WTC11 (cell line): Measurements from ENCODE around the gene EP400. TPM values are rescaled to one million over a fixed set of nuclear protein-coding genes. Genes with fewer than 3 reads are reported as not detected.
A peak's percentile ranks its signal among the peaks of the same experiment; 100 is the strongest.

ENCODE experiments used
- ATAC-seq: fragments of 200-7000 bp; cut with Tn5 transposase; 2 replicates; pipeline ENCODE4 v1.10.0; 2021; ENCODE audit warnings: mild to moderate bottlenecking, moderate library complexity
- CTCF ChIA-PET: fragments of 300-600 bp; sonication (Branson Sonifier 250); formaldehyde crosslinking; loops from one replicate; lab custom pipeline; 2021; ENCODE audit warnings: antibody characterized with exemption; lab: Charles Lee
- POLR2A ChIA-PET: fragments of 350-600 bp; sonication (Branson Sonifier 250); formaldehyde crosslinking; loops from one replicate; lab custom pipeline; 2021; ENCODE audit warnings: antibody characterized with exemption; lab: Charles Lee
- DNase-seq: peaks from one replicate; pipeline ENCODE4 v3.0.0; 2021; ENCODE audit warnings: low spot score
- H3K27ac Mint-ChIP-seq: 2 replicates; pipeline ENCODE4 v1.8.0; 2021; ENCODE audit warnings: mixed read lengths
- H3K27me3 Mint-ChIP-seq: 2 replicates; pipeline ENCODE4 v1.8.0; 2021; ENCODE audit warnings: low read depth, mild to moderate bottlenecking, moderate library complexity, mixed read lengths
- H3K36me3 Mint-ChIP-seq: 2 replicates; pipeline ENCODE4 v1.8.0; 2021; ENCODE audit warnings: mixed read lengths
- H3K4me1 Mint-ChIP-seq: 2 replicates; pipeline ENCODE4 v1.8.0; 2022; ENCODE audit warnings: mixed read lengths
- H3K4me3 Mint-ChIP-seq: 2 replicates; pipeline ENCODE4 v1.8.0; 2021; ENCODE audit warnings: mild to moderate bottlenecking, moderate library complexity, mixed read lengths
- H3K9me3 Mint-ChIP-seq: 2 replicates; pipeline ENCODE4 v1.8.0; 2021; ENCODE audit warnings: mixed read lengths
- AR ChIP-seq: fragments of 250-450 bp; sonication (Bioruptor Pico); IDR thresholded peaks from 2 replicates; pipeline ENCODE4 v1.9.0; 2021; ENCODE audit warnings: mild to moderate bottlenecking
- ATF6 ChIP-seq: sonication (generic); formaldehyde crosslinking; IDR thresholded peaks from 2 replicates; pipeline ENCODE4 v1.8.1; 2023; ENCODE audit warnings: mild to moderate bottlenecking, missing genetic modification reagents
- CTCF ChIP-seq: fragments of 200-600 bp; IDR thresholded peaks from 2 replicates; pipeline ENCODE4 v1.8.0; 2022; ENCODE audit warnings: antibody characterized with exemption
- E2F5 ChIP-seq: sonication (generic); formaldehyde crosslinking; IDR thresholded peaks from 2 replicates; pipeline ENCODE4 v1.8.1; 2022; ENCODE audit warnings: mild to moderate bottlenecking, moderate library complexity, missing genetic modification reagents
- EMX1 ChIP-seq: fragments of 250-450 bp; sonication (Bioruptor Pico); IDR thresholded peaks from 2 replicates; pipeline ENCODE4 v1.8.0; 2021; ENCODE audit warnings: mild to moderate bottlenecking
- FOXK1 ChIP-seq: sonication (generic); formaldehyde crosslinking; IDR thresholded peaks from 2 replicates; pipeline ENCODE4 v1.8.0; 2022; ENCODE audit warnings: mild to moderate bottlenecking, moderate library complexity, missing genetic modification reagents
- FOXP1 ChIP-seq: sonication (generic); formaldehyde crosslinking; IDR thresholded peaks from 2 replicates; pipeline ENCODE4 v1.8.0; 2022; ENCODE audit warnings: missing genetic modification reagents, mild to moderate bottlenecking, moderate library complexity, borderline replicate concordance
- FOXP4 ChIP-seq: sonication (generic); formaldehyde crosslinking; IDR thresholded peaks from 2 replicates; pipeline ENCODE4 v1.8.0; 2022; ENCODE audit warnings: mild to moderate bottlenecking, missing genetic modification reagents
- IRF2 ChIP-seq: sonication (generic); formaldehyde crosslinking; IDR thresholded peaks from 2 replicates; pipeline ENCODE4 v1.8.0; 2022; ENCODE audit warnings: low read depth, missing genetic modification reagents, borderline replicate concordance
- JUN ChIP-seq: sonication (generic); formaldehyde crosslinking; IDR thresholded peaks from 2 replicates; pipeline ENCODE4 v1.8.0; 2023; ENCODE audit warnings: mild to moderate bottlenecking, missing genetic modification reagents
- KAT7 ChIP-seq: sonication (generic); formaldehyde crosslinking; IDR thresholded peaks from 2 replicates; pipeline ENCODE4 v1.8.1; 2023; ENCODE audit warnings: missing genetic modification reagents, mild to moderate bottlenecking, borderline replicate concordance
- MLX ChIP-seq: sonication (generic); formaldehyde crosslinking; IDR thresholded peaks from 2 replicates; pipeline ENCODE4 v1.8.1; 2023; ENCODE audit warnings: mild to moderate bottlenecking, missing genetic modification reagents, moderate library complexity
- MXD4 ChIP-seq: fragments of 250-450 bp; sonication (Bioruptor Pico); IDR thresholded peaks from 2 replicates; pipeline ENCODE4 v1.8.0; 2021; ENCODE audit warnings: mild to moderate bottlenecking, moderate library complexity, borderline replicate concordance
- NFATC4 ChIP-seq: fragments of 250-450 bp; sonication (Bioruptor Pico); IDR thresholded peaks from 2 replicates; pipeline ENCODE4 v1.9.0; 2021; ENCODE audit warnings: mild to moderate bottlenecking
- NFE2L1 ChIP-seq: sonication (generic); formaldehyde crosslinking; IDR thresholded peaks from 2 replicates; pipeline ENCODE4 v1.8.1; 2023; ENCODE audit warnings: missing genetic modification reagents
- NFYB ChIP-seq: sonication (generic); formaldehyde crosslinking; conservative IDR thresholded peaks from 2 replicates; pipeline ENCODE4 v1.8.0; 2022; ENCODE audit warnings: low read depth, missing genetic modification reagents
- PRRX2 ChIP-seq: fragments of 250-450 bp; sonication (Bioruptor Pico); IDR thresholded peaks from 2 replicates; pipeline ENCODE4 v1.8.0; 2021; ENCODE audit warnings: mild to moderate bottlenecking
- TEAD1 ChIP-seq: sonication (generic); formaldehyde crosslinking; IDR thresholded peaks from 2 replicates; pipeline ENCODE4 v1.8.0; 2022; ENCODE audit warnings: mild to moderate bottlenecking, missing genetic modification reagents
- TP53 ChIP-seq: sonication (generic); formaldehyde crosslinking; IDR thresholded peaks from 2 replicates; pipeline ENCODE4 v1.8.1; 2023; ENCODE audit warnings: mild to moderate bottlenecking, missing genetic modification reagents
- ZBTB21 ChIP-seq: sonication (generic); formaldehyde crosslinking; IDR thresholded peaks from 2 replicates; pipeline ENCODE4 v1.8.1; 2023; ENCODE audit warnings: mild to moderate bottlenecking, missing genetic modification reagents, borderline replicate concordance
- ZNF138 ChIP-seq: sonication (generic); formaldehyde crosslinking; conservative IDR thresholded peaks from 2 replicates; pipeline ENCODE4 v1.8.1; 2022; ENCODE audit warnings: mild to moderate bottlenecking, moderate library complexity, missing genetic modification reagents
- ZNF219 ChIP-seq: sonication (generic); formaldehyde crosslinking; IDR thresholded peaks from 2 replicates; pipeline ENCODE4 v1.8.0; 2023; ENCODE audit warnings: missing genetic modification reagents, mild to moderate bottlenecking, borderline replicate concordance
- ZNF232 ChIP-seq: sonication (generic); formaldehyde crosslinking; IDR thresholded peaks from 2 replicates; pipeline ENCODE4 v1.8.0; 2022; ENCODE audit warnings: mild to moderate bottlenecking, missing genetic modification reagents
- ZNF416 ChIP-seq: fragments of 250-450 bp; sonication (Bioruptor Pico); IDR thresholded peaks from 2 replicates; pipeline ENCODE4 v1.9.0; 2021; ENCODE audit warnings: mild to moderate bottlenecking, inconsistent platforms
- ZNF671 ChIP-seq: fragments of 250-450 bp; sonication (Bioruptor Pico); IDR thresholded peaks from 2 replicates; pipeline ENCODE4 v1.8.0; 2021; ENCODE audit warnings: mild to moderate bottlenecking
- total RNA-seq: library from RNA; stranded (reverse); gene quantifications from 3 replicates; pipeline ENCODE4 v1.2.3, GENCODE V29; 2021

The EP400 gene
- total RNA-seq, 1 experiment from 2014 or later: 75.8 TPM

GRCh38 chr12:132056951-132057350 lies 107.2 kb downstream of the EP400 start:
- no peak overlapping the region for H3K27ac Mint-ChIP-seq
- no peaks in the 10 kb centered on the region for H3K9me3 Mint-ChIP-seq
- ATAC-seq (no peak), DNase-seq (no peak)
- POLR2A ChIA-PET: interaction anchor here (0.5 kb wide), 1 partner anchor 61 kb away, joined by 3 read pairs; no protein-coding TSS in a partner anchor
- no peak overlapping the region for H3K4me3 Mint-ChIP-seq
- H3K4me1 Mint-ChIP-seq: no peaks in the 10 kb centered on the region
- CTCF ChIA-PET: interaction anchor here (1.0 kb wide), 1 partner anchor 16 kb away, joined by 3 read pairs; no protein-coding TSS in a partner anchor
- H3K27me3 Mint-ChIP-seq: no peaks in the 10 kb centered on the region
- peaks cover 59% of the 10 kb centered on the region for H3K36me3 Mint-ChIP-seq
- TF ChIP-seq AR (CRISPR knock-in tag): no peak
- no peak for TF ChIP-seq ZNF416 (CRISPR knock-in tag)
- no peak for TF ChIP-seq E2F5 (CRISPR knock-in tag)
- no peak for TF ChIP-seq FOXK1 (CRISPR knock-in tag)
- TF ChIP-seq ZBTB21: no peak
- no peak for TF ChIP-seq TP53 (CRISPR knock-in tag)
- no peak for TF ChIP-seq NFYB (CRISPR knock-in tag)
- no peak for TF ChIP-seq TEAD1 (CRISPR knock-in tag)
- no peak for TF ChIP-seq IRF2 (CRISPR knock-in tag)
- TF ChIP-seq ATF6 (CRISPR knock-in tag): no peak
- no peak for TF ChIP-seq KAT7 (CRISPR knock-in tag)
- no peak for TF ChIP-seq ZNF671 (CRISPR knock-in tag)

GRCh38 chr12:132057691-132058090 lies 107.9 kb downstream of the EP400 start:
- CTCF ChIA-PET: interaction anchor here (1.0 kb wide), 1 partner anchor 16 kb away, joined by 3 read pairs; no protein-coding TSS in a partner anchor

GRCh38 chr12:132061197-132061596 lies 111.5 kb downstream of the EP400 start:
- H3K4me1 Mint-ChIP-seq: no peaks in the 10 kb centered on the region
- no peak for DNase-seq
- no peak for ATAC-seq
- POLR2A ChIA-PET: no interaction called here
- H3K27ac Mint-ChIP-seq: peak overlapping the region; percentile 7; the same call in 1 of the 2 replicates
- no peak overlapping the region for H3K4me3 Mint-ChIP-seq
- peaks cover 55% of the 10 kb centered on the region for H3K36me3 Mint-ChIP-seq
- no peaks in the 10 kb centered on the region for H3K27me3 Mint-ChIP-seq
- no peaks in the 10 kb centered on the region for H3K9me3 Mint-ChIP-seq
- CTCF ChIA-PET: interaction anchor here (0.7 kb wide), 1 partner anchor 314 kb away, joined by 3 read pairs; no protein-coding TSS in a partner anchor
- TF ChIP-seq NFE2L1 (no peak), JUN (CRISPR knock-in tag) (no peak), PRRX2 (CRISPR knock-in tag) (no peak), CTCF (no peak), MLX (CRISPR knock-in tag) (no peak), TP53 (CRISPR knock-in tag) (no peak), EMX1 (CRISPR knock-in tag) (no peak), ZNF138 (no peak), FOXP1 (no peak), MXD4 (CRISPR knock-in tag) (no peak), ZNF219 (no peak), FOXP4 (CRISPR knock-in tag) (no peak), NFATC4 (no peak)

More at GRCh38 chr12:132057691-132058090, 107.9 kb downstream of the EP400 start:
- TF ChIP-seq ZNF671 (CRISPR knock-in tag) (no peak), ZNF232 (CRISPR knock-in tag) (no peak)
- TF ChIP-seq, all 79 proteins: peak for 0
- H3K9me3 Mint-ChIP-seq: no peaks in the 10 kb centered on the region
- H3K4me3 Mint-ChIP-seq: no peak overlapping the region
- H3K27ac Mint-ChIP-seq: peak overlapping the region; percentile 40; the same call in 1 of the 2 replicates
- H3K36me3 Mint-ChIP-seq: peaks cover 57% of the 10 kb centered on the region
- DNase-seq (no peak), ATAC-seq (no peak)
- no peaks in the 10 kb centered on the region for H3K4me1 Mint-ChIP-seq
- POLR2A ChIA-PET: no interaction called here
- H3K27me3 Mint-ChIP-seq: no peaks in the 10 kb centered on the region
